PC-9 (cell line): Measurements from ENCODE around the gene MBIP. TPM values are rescaled to one million over a fixed set of nuclear protein-coding genes. Genes with fewer than 3 reads are reported as not detected.
"Not testable (repeated sequence)": the region's sequence is repeated elsewhere in the genome, so short reads cannot be mapped to it uniquely, and the experiment has no call there.

Source experiments
- BruUV-seq: library from RNA; stranded (reverse); fragments of 400-500 nt; replicated peaks from 2 replicates; lab custom pipeline; 2021; lab: Mats Ljungman, UMichigan
- CTCF ChIA-PET: fragments of 300-600 bp; sonication (Branson Sonifier 250); formaldehyde crosslinking; loops from one replicate; lab custom pipeline; 2022; ENCODE audit warnings: antibody characterized with exemption; lab: Charles Lee
- POLR2A ChIA-PET: fragments of 300-600 bp; sonication (Branson Sonifier 250); formaldehyde crosslinking; loops from one replicate; lab custom pipeline; 2022; ENCODE audit warnings: antibody characterized with exemption; ENCODE audit not compliant: unreplicated experiment; lab: Charles Lee
- DNase-seq, 2 experiments: peaks; one replicate each; pipeline versions ENCODE4 v3.0.0 to v3.0.0-alpha.2; 2015 to 2022; ENCODE audit warnings: mixed read lengths in 1 of 2
- H2AFZ ChIP-seq: fragments of 200-600 bp; sonication (generic); 2 replicates; pipeline ENCODE4 v1.8.1; 2017; ENCODE audit warnings: antibody characterized with exemption
- H3F3A ChIP-seq: fragments of 200-600 bp; sonication (generic); 2 replicates; pipeline ENCODE4 v1.8.1; 2017; ENCODE audit warnings: antibody characterized with exemption, mild to moderate bottlenecking, low read depth; ENCODE audit not compliant: insufficient read depth
- H3K27ac ChIP-seq: fragments of 200-600 bp; sonication (generic); 2 replicates; pipeline ENCODE4 v1.6.1; 2016; ENCODE audit warnings: mixed run types
- H3K27me3 ChIP-seq: fragments of 200-600 bp; sonication (generic); 2 replicates; pipeline ENCODE4 v1.6.1; 2016; ENCODE audit warnings: low read depth, mixed run types; ENCODE audit not compliant: insufficient read depth
- H3K36me3 ChIP-seq: fragments of 200-600 bp; sonication (generic); 2 replicates; pipeline ENCODE4 v1.6.1; 2016; ENCODE audit warnings: low read depth, mixed run types
- H3K4me1 ChIP-seq: fragments of 200-600 bp; sonication (generic); replicated peaks from 2 replicates; pipeline ENCODE4 v1.6.1; 2016; ENCODE audit warnings: mixed run types; ENCODE audit not compliant: insufficient read depth
- H3K4me2 ChIP-seq: fragments of 200-600 bp; sonication (generic); 2 replicates; pipeline ENCODE4 v1.6.1; 2017; ENCODE audit warnings: mixed run types
- H3K4me3 ChIP-seq: fragments of 200-600 bp; sonication (generic); 2 replicates; pipeline ENCODE4 v1.6.1; 2016; ENCODE audit warnings: mixed run types
- H3K79me2 ChIP-seq: fragments of 200-600 bp; sonication (generic); 2 replicates; pipeline ENCODE4 v1.6.1; 2017; ENCODE audit warnings: low read depth, mixed run types
- H3K9me2 ChIP-seq: fragments of 200-600 bp; sonication (generic); 2 replicates; pipeline ENCODE4 v1.8.1; 2017; ENCODE audit warnings: mild to moderate bottlenecking; ENCODE audit not compliant: insufficient read depth
- H3K9me3 ChIP-seq: fragments of 200-600 bp; sonication (generic); 2 replicates; pipeline ENCODE4 v1.8.1; 2016; ENCODE audit warnings: low read depth; ENCODE audit not compliant: insufficient read depth
- H4K20me1 ChIP-seq: fragments of 200-600 bp; sonication (generic); 2 replicates; pipeline ENCODE4 v1.8.1; 2017; ENCODE audit not compliant: insufficient read depth
- CTCF ChIP-seq: fragments of 200-600 bp; sonication (generic); conservative IDR thresholded peaks from 2 replicates; pipeline ENCODE4 v1.6.1; 2017; ENCODE audit warnings: mixed run types, antibody characterized with exemption, mild to moderate bottlenecking, moderate library complexity
- EZH2 ChIP-seq: fragments of 200-600 bp; sonication (generic); IDR thresholded peaks from 2 replicates; pipeline ENCODE4 v1.8.0; 2017; ENCODE audit warnings: antibody characterized with exemption, low read depth
- intact Hi-C: fragments of 100-400 bp; cut with micrococcal nuclease; formaldehyde crosslinking; loops from one replicate; pipeline ENCODE4 v1.10.0; 2022; ENCODE audit not compliant: unreplicated experiment
- total RNA-seq: library from RNA; stranded (reverse); gene quantifications from 2 replicates; pipeline ENCODE4 v1.2.3, GENCODE V29; 2021

The MBIP gene
- total RNA-seq, 1 experiment from 2014 or later: 15.2 TPM

DNA sequence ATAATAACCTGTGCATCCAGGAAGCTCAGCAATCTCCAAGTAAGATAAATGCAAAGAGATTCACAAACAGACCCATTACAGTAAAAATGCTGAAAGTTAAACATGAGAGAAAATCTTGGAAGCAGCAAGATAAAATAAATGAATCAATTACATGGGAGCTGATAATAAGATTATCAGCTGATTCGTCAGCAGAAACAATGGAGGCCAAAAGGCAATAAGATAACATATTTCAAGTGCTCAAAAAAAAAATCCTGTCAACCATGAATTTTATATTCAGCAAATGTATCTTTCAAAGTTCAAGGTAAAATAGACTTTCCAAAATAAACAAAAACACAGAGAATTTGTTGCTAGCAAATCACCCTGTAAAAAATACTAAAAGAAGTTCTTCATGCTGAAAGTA lies 36.4 kb upstream of the MBIP start:
- Histone ChIP-seq H2AFZ (no peak overlapping the region), H4K20me1 (no peaks in the 10 kb centered on the region), H3F3A (no peaks in the 10 kb centered on the region), H3K4me3 (no peak overlapping the region), H3K36me3 (no peaks in the 10 kb centered on the region), H3K79me2 (no peaks in the 10 kb centered on the region), H3K9me3 (no peaks in the 10 kb centered on the region), H3K27me3 (no peaks in the 10 kb centered on the region), H3K4me1 (no peaks in the 10 kb centered on the region), H3K9me2 (no peaks in the 10 kb centered on the region), H3K27ac (no peak overlapping the region), H3K4me2 (no peak overlapping the region)
- CTCF ChIA-PET: no interaction called here
- POLR2A ChIA-PET: no interaction called here
- no TSS peak for BruUV-seq
- TF ChIP-seq EZH2 (no peak), CTCF (no peak)
- intact Hi-C loops: no loop called here
- DNase-seq: no peak

- no peak overlapping the region for H3K4me3 ChIP-seq
- intact Hi-C loops: no loop called here
- DNase-seq: no peak
- POLR2A ChIA-PET: no interaction called here
- BruUV-seq: no TSS peak
- H2AFZ ChIP-seq: no peak overlapping the region
- no peak overlapping the region for H3K4me2 ChIP-seq
- no peaks in the 10 kb centered on the region for H3K9me2 ChIP-seq
- no peak overlapping the region for H3K27ac ChIP-seq
- H3K27me3 ChIP-seq: no peaks in the 10 kb centered on the region
- H3F3A ChIP-seq: no peaks in the 10 kb centered on the region
- H3K36me3 ChIP-seq: no peaks in the 10 kb centered on the region
- H3K4me1 ChIP-seq: no peaks in the 10 kb centered on the region
- TF ChIP-seq EZH2 (no peak), CTCF (no peak)
- no peaks in the 10 kb centered on the region for H4K20me1 ChIP-seq
- no peaks in the 10 kb centered on the region for H3K9me3 ChIP-seq
- CTCF ChIA-PET: no interaction called here
- H3K79me2 ChIP-seq: no peaks in the 10 kb centered on the region
These were observed 25.6 kb upstream of the MBIP start for GRCh38 chr14:36346052-36346451.

GRCh38 chr14:36344211-36344610 lies 23.8 kb upstream of the MBIP start:
- Histone ChIP-seq H3F3A (no peaks in the 10 kb centered on the region), H3K4me2 (no peak overlapping the region), H3K27ac (no peak overlapping the region), H4K20me1 (no peaks in the 10 kb centered on the region), H3K27me3 (no peaks in the 10 kb centered on the region), H3K4me3 (no peak overlapping the region), H3K79me2 (no peaks in the 10 kb centered on the region), H3K9me2 (no peaks in the 10 kb centered on the region), H3K36me3 (no peaks in the 10 kb centered on the region), H2AFZ (no peak overlapping the region), H3K9me3 (no peaks in the 10 kb centered on the region), H3K4me1 (no peaks in the 10 kb centered on the region)
- intact Hi-C loops: no loop called here
- TF ChIP-seq CTCF (no peak), EZH2 (no peak)
- no TSS peak for BruUV-seq
- ChIA-PET CTCF (no interaction called here), POLR2A (no interaction called here)
- DNase-seq: no peak

GRCh38 chr14:36341811-36342210 lies 21.4 kb upstream of the MBIP start:
- not testable (repeated sequence) for BruUV-seq, H3K9me2 ChIP-seq

More at GRCh38 chr14:36341811-36342210, 21.4 kb upstream of the MBIP start:
- H3K4me1 ChIP-seq, H3K4me3 ChIP-seq, H3K79me2 ChIP-seq, CTCF ChIA-PET, POLR2A ChIA-PET, intact Hi-C loops, H3K4me2 ChIP-seq, H3K9me3 ChIP-seq, H2AFZ ChIP-seq, DNase-seq, H3K27me3 ChIP-seq, H3K27ac ChIP-seq, H4K20me1 ChIP-seq, H3K36me3 ChIP-seq, H3F3A ChIP-seq: not testable (repeated sequence)
